DMS153 treated with DMSO at 0.1 percent for 48 hours (cell line): ENCODE data around the gene RBL2.

Experiments
- DNase-seq: peaks from one replicate; lab custom pipeline; 2025; ENCODE audit not compliant: unreplicated experiment; lab: John Stamatoyannopoulos, UW

RBL2 gene

GRCh38 chr16:53453928-53454327, 19.7 kb downstream of the RBL2 start:
- no peak for DNase-seq

- no peak for DNase-seq
These were observed 22.4 kb downstream of the RBL2 start for GRCh38 chr16:53456625-53457024.

GRCh38 chr16:53457670-53458069, 23.4 kb downstream of the RBL2 start:
- DNase-seq: no peak

GRCh38 chr16:53458635-53459034, 24.4 kb downstream of the RBL2 start:
- no peak for DNase-seq

GRCh38 chr16:53465606-53466280, 31.5 kb downstream of the RBL2 start:
- no peak for DNase-seq

- no peak for DNase-seq
These were observed 42.6 kb downstream of the RBL2 start for GRCh38 chr16:53476867-53477266.

GRCh38 chr16:53478965-53479364, 44.7 kb downstream of the RBL2 start:
- no peak for DNase-seq

GRCh38 chr16:53480394-53480793, 46.1 kb downstream of the RBL2 start:
- DNase-seq: no peak

- DNase-seq: no peak
These were observed 47.9 kb downstream of the RBL2 start for GRCh38 chr16:53482123-53482522.

GRCh38 chr16:53484542-53484941, 50.3 kb downstream of the RBL2 start:
- no peak for DNase-seq

- no peak for DNase-seq
These were observed 52.0 kb downstream of the RBL2 start for GRCh38 chr16:53486230-53486629.

- no peak for DNase-seq
These were observed 55.5 kb downstream of the RBL2 start for GRCh38 chr16:53489755-53490154.

GRCh38 chr16:53492503-53492902, 58.2 kb downstream of the RBL2 start:
- DNase-seq: no peak

GRCh38 chr16:53494636-53495035, 60.4 kb downstream of the RBL2 start:
- no peak for DNase-seq

GRCh38 chr16:53495325-53495724, 61.1 kb downstream of the RBL2 start:
- DNase-seq: no peak

GRCh38 chr16:53498984-53499383, 64.7 kb downstream of the RBL2 start:
- no peak for DNase-seq

GRCh38 chr16:53501216-53501859, 67.1 kb downstream of the RBL2 start:
- no peak for DNase-seq

- DNase-seq: no peak
These were observed 68.3 kb downstream of the RBL2 start, which contains the start of gene AKTIP for GRCh38 chr16:53502331-53503269. Gene AKTIP, minus strand, starts transcription at chr16:53503209. Its CDS starts 2,950 bp downstream, at chr16:53500259.

- DNase-seq: peak; percentile 85
These were observed 69.1 kb downstream of the RBL2 start for GRCh38 chr16:53503270-53503923.

- DNase-seq: no peak
These were observed 69.9 kb downstream of the RBL2 start for GRCh38 chr16:53503991-53504663.

- no peak for DNase-seq
These were observed 70.4 kb downstream of the RBL2 start for GRCh38 chr16:53504665-53505064.
